ENCODE results near the gene ZNF665. TPM values are rescaled to one million over a fixed set of nuclear protein-coding genes. Genes with fewer than 3 reads are reported as not detected.

The ZNF665 gene
- total RNA-seq, 1 donor from 2014 or later, result 9.4 TPM

- peaks cover 75% of the 10 kb centered on the region for H3K36me3 Mint-ChIP-seq (ENCODE audit: insufficient read depth)
Observed at GRCh38 chr19:53147645-53148044, 45.5 kb downstream of the ZNF665 start.

GRCh38 chr19:53140351-53140750 lies 52.8 kb downstream of the ZNF665 start:
- peaks cover 57% of the 10 kb centered on the region for H3K36me3 Mint-ChIP-seq (ENCODE audit: insufficient read depth)
- H3K4me3 Mint-ChIP-seq (ENCODE audit: low read depth), result no peak overlapping the region
- no peaks in the 10 kb centered on the region for H3K27me3 Mint-ChIP-seq
- H3K9me3 Mint-ChIP-seq (ENCODE audit: low read depth), result peaks cover 46% of the 10 kb centered on the region
- DNase-seq (ENCODE audit: low spot score, unreplicated experiment), result no peak
- no peak overlapping the region for H3K27ac Mint-ChIP-seq
- no peaks in the 10 kb centered on the region for H3K4me1 Mint-ChIP-seq (ENCODE audit: low read depth)
- TF ChIP-seq, protein P1, sequence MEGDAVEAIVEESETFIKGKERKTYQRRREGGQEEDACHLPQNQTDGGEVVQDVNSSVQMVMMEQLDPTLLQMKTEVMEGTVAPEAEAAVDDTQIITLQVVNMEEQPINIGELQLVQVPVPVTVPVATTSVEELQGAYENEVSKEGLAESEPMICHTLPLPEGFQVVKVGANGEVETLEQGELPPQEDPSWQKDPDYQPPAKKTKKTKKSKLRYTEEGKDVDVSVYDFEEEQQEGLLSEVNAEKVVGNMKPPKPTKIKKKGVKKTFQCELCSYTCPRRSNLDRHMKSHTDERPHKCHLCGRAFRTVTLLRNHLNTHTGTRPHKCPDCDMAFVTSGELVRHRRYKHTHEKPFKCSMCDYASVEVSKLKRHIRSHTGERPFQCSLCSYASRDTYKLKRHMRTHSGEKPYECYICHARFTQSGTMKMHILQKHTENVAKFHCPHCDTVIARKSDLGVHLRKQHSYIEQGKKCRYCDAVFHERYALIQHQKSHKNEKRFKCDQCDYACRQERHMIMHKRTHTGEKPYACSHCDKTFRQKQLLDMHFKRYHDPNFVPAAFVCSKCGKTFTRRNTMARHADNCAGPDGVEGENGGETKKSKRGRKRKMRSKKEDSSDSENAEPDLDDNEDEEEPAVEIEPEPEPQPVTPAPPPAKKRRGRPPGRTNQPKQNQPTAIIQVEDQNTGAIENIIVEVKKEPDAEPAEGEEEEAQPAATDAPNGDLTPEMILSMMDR (IDR thresholded peaks at IDR 0.05; ENCODE audit: unreplicated experiment), result no peak

More at GRCh38 chr19:53147645-53148044, 45.5 kb downstream of the ZNF665 start:
- Mint-ChIP-seq H3K4me1 (ENCODE audit: low read depth) (no peaks in the 10 kb centered on the region), H3K27me3 (no peaks in the 10 kb centered on the region), H3K9me3 (ENCODE audit: low read depth) (peaks cover 40% of the 10 kb centered on the region), H3K27ac (no peak overlapping the region), H3K4me3 (ENCODE audit: low read depth) (no peak overlapping the region)
- no peak for DNase-seq (ENCODE audit: low spot score, unreplicated experiment)
- TF ChIP-seq, protein P1 (IDR thresholded peaks at IDR 0.05; ENCODE audit: unreplicated experiment), result no peak

GRCh38 chr19:53136432-53136831 lies 56.7 kb downstream of the ZNF665 start:
- no peak for DNase-seq (ENCODE audit: low spot score, unreplicated experiment)
- Mint-ChIP-seq H3K36me3 (ENCODE audit: insufficient read depth) (peaks cover 27% of the 10 kb centered on the region), H3K27me3 (no peaks in the 10 kb centered on the region), H3K9me3 (ENCODE audit: low read depth) (peaks cover 23% of the 10 kb centered on the region), H3K27ac (no peak overlapping the region), H3K4me3 (ENCODE audit: low read depth) (no peak overlapping the region), H3K4me1 (ENCODE audit: low read depth) (peaks cover 13% of the 10 kb centered on the region)
- TF ChIP-seq, protein P1 (IDR thresholded peaks at IDR 0.05; ENCODE audit: unreplicated experiment), result no peak

- no peaks in the 10 kb centered on the region for H3K27me3 Mint-ChIP-seq
- TF ChIP-seq, protein P1 (IDR thresholded peaks at IDR 0.05; ENCODE audit: unreplicated experiment), result no peak
- H3K4me1 Mint-ChIP-seq (ENCODE audit: low read depth), result peaks cover 23% of the 10 kb centered on the region
- H3K36me3 Mint-ChIP-seq (ENCODE audit: insufficient read depth), result peaks cover 4% of the 10 kb centered on the region
- peak; percentile 81 for DNase-seq (ENCODE audit: low spot score, unreplicated experiment)
- peak within 1 kb of the TSS; percentile 88 for H3K4me3 Mint-ChIP-seq (ENCODE audit: low read depth)
- peak within 1 kb of the TSS; percentile 31 for H3K27ac Mint-ChIP-seq
- peaks cover 3% of the 10 kb centered on the region for H3K9me3 Mint-ChIP-seq (ENCODE audit: low read depth)
Observed at GRCh38 chr19:53132141-53132991, 60.8 kb downstream of the ZNF665 start, which contains the start of gene ZNF415. ZNF415 (minus strand) TSS chr19:53132910; CDS start chr19:53122676, 10,234 bp downstream.

- Mint-ChIP-seq H3K27ac (peak overlapping the region; percentile 31), H3K4me3 (ENCODE audit: low read depth) (peak overlapping the region; percentile 88), H3K27me3 (no peaks in the 10 kb centered on the region), H3K4me1 (ENCODE audit: low read depth) (peaks cover 28% of the 10 kb centered on the region), H3K36me3 (ENCODE audit: insufficient read depth) (peaks cover 4% of the 10 kb centered on the region), H3K9me3 (ENCODE audit: low read depth) (no peaks in the 10 kb centered on the region)
- TF ChIP-seq, protein P1 (IDR thresholded peaks at IDR 0.05; ENCODE audit: unreplicated experiment), result no peak
- DNase-seq (ENCODE audit: low spot score, unreplicated experiment), result no peak
Observed at GRCh38 chr19:53131727-53132126, 61.4 kb downstream of the ZNF665 start.

Measured in progenitor cell of endocrine pancreas (in vitro differentiated cells).